Body of pancreas (tissue), 4 donors: ENCODE results near the gene ROBO1. TPM values are rescaled to one million over a fixed set of nuclear protein-coding genes. Genes with fewer than 3 reads are reported as not detected.

Experiments
- ATAC-seq: fragments of 150-250 bp; one replicate; pipeline ENCODE4 v1.9.1; 2016
- DNase-seq, 4 donors: peaks; one replicate each; pipeline ENCODE4 v3.0.0-alpha.2; 2019
- H3K27ac ChIP-seq, 4 donors: fragments of 200-600 bp; sonication (generic); 1 replicate in 3 of 4; 2 replicates in 1 of 4; pipeline versions ENCODE4 v1.5.1 to v1.6.1; 2016 to 2019; ENCODE audit warnings: mild to moderate bottlenecking in 1 of 4, mixed read lengths in 1 of 4, moderate library complexity in 1 of 4
- H3K27me3 ChIP-seq, 2 donors: fragments of 200-600 bp; sonication (generic); one replicate each; pipeline ENCODE4 v1.6.0; 2016; ENCODE audit warnings: mild to moderate bottlenecking in 1 of 2
- H3K36me3 ChIP-seq, 2 donors: fragments of 200-600 bp; sonication (generic); replicated peaks in 1 of 2; 2 replicates each; pipeline ENCODE4 v1.5.1; 2016; ENCODE audit warnings: low read depth in 2 of 2; ENCODE audit not compliant: insufficient read depth in 1 of 2
- H3K4me1 ChIP-seq: fragments of 200-600 bp; sonication (generic); one replicate; pipeline ENCODE4 v1.6.0; 2016
- H3K4me3 ChIP-seq, 2 donors: fragments of 200-600 bp; sonication (generic); 1 replicate in 1 of 2; 2 replicates in 1 of 2; pipeline ENCODE4 v1.5.1; 2016 to 2019
- H3K9me3 ChIP-seq, 3 donors: fragments of 200-600 bp; sonication (generic); 1 replicate in 2 of 3; 2 replicates in 1 of 3; pipeline ENCODE4 v1.5.1; 2016
- POLR2A ChIP-seq, 3 donors: fragments of 450-650 bp; IDR thresholded peaks; one replicate each; pipeline ENCODE4 v1.6.1; 2016; ENCODE audit warnings: antibody characterized with exemption in 3 of 3, mild to moderate bottlenecking in 2 of 3
- WGBS, 2 donors: methylation state at CpG; one replicate each; pipeline ENCODE4 v1.1.5; 2017; 5-methylcytosine and 5-hydroxymethylcytosine counted together
- intact Hi-C: fragments of 100-400 bp; cut with DNase I; formaldehyde crosslinking; loops from one replicate; pipeline ENCODE4 v1.15.1; 2023
- total RNA-seq, 2 donors: library from RNA; depleted of rRNA; stranded (reverse); fragments of >200 nt; gene quantifications; one replicate each; pipeline ENCODE4 v1.1.0, GENCODE V29; 2016
- TF ChIP-seq, protein P1 (sequence below), 7 experiments: fragments of 450-650 bp in 4 of 7; fragments of 200-600 bp in 3 of 7; sonication (generic) in 3 of 7; IDR thresholded peaks; one replicate each; pipeline ENCODE4 v1.5.1; 2016 to 2019; ENCODE audit warnings: antibody characterized with exemption in 7 of 7

The ROBO1 gene
- total RNA-seq, 2 donors from 2014 or later: 3.9 to 9.9 TPM

- no peak overlapping the region for H3K4me3 ChIP-seq
- H3K27ac ChIP-seq: no peak overlapping the region
- 44 to 57% methylated on average over 3 of the region's 3 CpGs for WGBS, 2 donors
- H3K27me3 ChIP-seq: no peaks in the 10 kb centered on the region
- H3K4me1 ChIP-seq: no peaks in the 10 kb centered on the region
- H3K36me3 ChIP-seq: no peaks in the 10 kb centered on the region
- DNase-seq (no peak), ATAC-seq (no peak)
- TF ChIP-seq, protein P1, sequence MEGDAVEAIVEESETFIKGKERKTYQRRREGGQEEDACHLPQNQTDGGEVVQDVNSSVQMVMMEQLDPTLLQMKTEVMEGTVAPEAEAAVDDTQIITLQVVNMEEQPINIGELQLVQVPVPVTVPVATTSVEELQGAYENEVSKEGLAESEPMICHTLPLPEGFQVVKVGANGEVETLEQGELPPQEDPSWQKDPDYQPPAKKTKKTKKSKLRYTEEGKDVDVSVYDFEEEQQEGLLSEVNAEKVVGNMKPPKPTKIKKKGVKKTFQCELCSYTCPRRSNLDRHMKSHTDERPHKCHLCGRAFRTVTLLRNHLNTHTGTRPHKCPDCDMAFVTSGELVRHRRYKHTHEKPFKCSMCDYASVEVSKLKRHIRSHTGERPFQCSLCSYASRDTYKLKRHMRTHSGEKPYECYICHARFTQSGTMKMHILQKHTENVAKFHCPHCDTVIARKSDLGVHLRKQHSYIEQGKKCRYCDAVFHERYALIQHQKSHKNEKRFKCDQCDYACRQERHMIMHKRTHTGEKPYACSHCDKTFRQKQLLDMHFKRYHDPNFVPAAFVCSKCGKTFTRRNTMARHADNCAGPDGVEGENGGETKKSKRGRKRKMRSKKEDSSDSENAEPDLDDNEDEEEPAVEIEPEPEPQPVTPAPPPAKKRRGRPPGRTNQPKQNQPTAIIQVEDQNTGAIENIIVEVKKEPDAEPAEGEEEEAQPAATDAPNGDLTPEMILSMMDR (IDR thresholded peaks at IDR 0.05): no peak
- TF ChIP-seq POLR2A (IDR thresholded peaks at IDR 0.05): no peak
- intact Hi-C loops: no loop called here
- no peaks in the 10 kb centered on the region for H3K9me3 ChIP-seq
These were observed 97.6 kb downstream of the ROBO1 start for GRCh38 chr3:79670178-79670577.

DNA sequence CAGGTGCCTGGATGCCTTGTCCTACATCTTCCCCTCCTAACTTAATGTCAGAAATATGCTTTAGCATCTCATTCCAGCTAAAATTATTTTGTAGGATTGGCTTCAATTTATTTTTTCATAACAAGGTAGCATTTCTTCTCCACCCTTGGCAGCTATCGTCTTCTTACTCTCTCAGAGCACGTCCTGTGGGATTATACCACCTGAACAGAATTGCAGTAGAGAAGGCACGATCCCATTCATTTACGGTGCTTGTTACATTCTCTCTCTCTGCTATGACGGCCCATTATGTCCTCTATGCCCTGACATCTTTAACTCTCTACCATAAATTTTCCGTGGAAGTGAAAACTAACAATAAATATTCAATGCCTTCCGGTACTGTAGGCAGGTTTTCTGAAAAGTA is 103.3 kb downstream of the ROBO1 start:
- DNase-seq: no peak
- Histone ChIP-seq H3K9me3 (no peaks in the 10 kb centered on the region), H3K36me3 (no peaks in the 10 kb centered on the region), H3K4me3 (no peak overlapping the region), H3K4me1 (no peaks in the 10 kb centered on the region), H3K27ac (no peak overlapping the region), H3K27me3 (no peaks in the 10 kb centered on the region)
- TF ChIP-seq POLR2A (IDR thresholded peaks at IDR 0.05): no peak
- TF ChIP-seq, protein P1 (IDR thresholded peaks at IDR 0.05): no peak
- 60 to 74% methylated on average over 7 of the region's 7 CpGs for WGBS, 2 donors
- ATAC-seq: no peak
- intact Hi-C loops: no loop called here

DNA sequence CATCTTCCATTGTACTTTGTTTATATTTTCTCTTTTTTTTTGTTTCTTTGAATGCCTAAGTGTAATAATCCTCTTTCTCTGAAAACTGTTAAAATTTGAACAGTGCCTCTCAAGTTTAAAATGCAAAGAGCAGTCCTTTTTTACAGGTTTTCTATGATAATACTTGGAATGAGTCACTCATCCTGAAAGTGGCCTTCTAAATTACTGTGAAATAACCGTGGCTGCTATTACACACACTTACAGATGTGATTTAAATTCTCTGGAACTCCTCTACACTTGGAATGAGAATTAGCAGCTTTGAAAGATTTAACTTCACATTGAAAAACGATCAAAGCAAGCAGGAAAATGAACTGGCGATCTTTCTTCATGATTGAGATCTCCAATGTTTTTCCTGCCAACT is 105.9 kb downstream of the ROBO1 start:
- Histone ChIP-seq H3K27me3 (no peaks in the 10 kb centered on the region), H3K4me1 (no peaks in the 10 kb centered on the region), H3K4me3 (no peak overlapping the region), H3K36me3 (no peaks in the 10 kb centered on the region), H3K9me3 (no peaks in the 10 kb centered on the region), H3K27ac (no peak overlapping the region)
- intact Hi-C loops: no loop called here
- 39 to 47% methylated on average over 3 of the region's 3 CpGs for WGBS, 2 donors
- TF ChIP-seq, protein P1 (IDR thresholded peaks at IDR 0.05): no peak
- TF ChIP-seq POLR2A (IDR thresholded peaks at IDR 0.05): no peak
- no peak for DNase-seq
- ATAC-seq: no peak

DNA sequence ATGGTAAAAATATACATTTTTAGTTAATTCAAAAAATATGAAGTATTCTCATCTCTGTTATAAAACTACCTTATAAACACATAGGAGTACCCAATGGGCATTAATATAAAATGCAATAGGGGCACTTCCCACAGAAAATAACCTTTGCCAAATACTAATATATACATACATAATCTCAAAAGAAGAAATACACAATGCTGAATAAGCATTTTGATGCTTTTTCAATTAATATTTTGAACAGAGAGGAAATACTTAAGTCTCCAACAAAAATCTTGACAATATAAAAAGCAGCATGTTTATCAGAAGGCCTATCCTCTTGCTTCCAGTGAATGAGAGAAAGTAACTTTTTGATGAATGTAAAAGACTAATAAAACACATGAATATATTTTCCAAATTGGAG is 110.7 kb downstream of the ROBO1 start:
- Histone ChIP-seq H3K4me1 (no peaks in the 10 kb centered on the region), H3K27me3 (no peaks in the 10 kb centered on the region), H3K9me3 (no peaks in the 10 kb centered on the region), H3K27ac (no peak overlapping the region), H3K4me3 (no peak overlapping the region), H3K36me3 (no peaks in the 10 kb centered on the region)
- TF ChIP-seq POLR2A (IDR thresholded peaks at IDR 0.05): no peak
- TF ChIP-seq, protein P1 (IDR thresholded peaks at IDR 0.05): no peak
- DNase-seq (no peak), ATAC-seq (no peak)
- intact Hi-C loops: no loop called here

DNA sequence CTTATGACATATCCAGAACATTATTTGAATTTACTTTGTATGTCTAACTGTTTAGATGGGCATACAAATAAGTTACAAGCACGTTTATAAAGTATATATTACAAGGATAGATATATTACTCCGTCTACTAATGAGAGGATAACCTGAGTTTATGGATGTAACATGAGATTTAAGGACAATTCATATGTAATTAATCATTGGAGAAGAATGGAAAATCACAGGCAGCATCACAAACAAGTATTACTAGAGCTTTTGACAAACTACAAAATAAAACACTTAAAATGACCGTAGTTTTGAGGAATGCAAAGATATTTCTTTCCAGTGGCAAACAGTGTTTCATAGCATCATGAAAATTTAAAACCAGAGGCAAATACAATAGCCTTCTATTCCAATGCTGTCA is 113.8 kb downstream of the ROBO1 start:
- intact Hi-C loops: no loop called here
- Histone ChIP-seq H3K4me3 (no peak overlapping the region), H3K4me1 (no peaks in the 10 kb centered on the region), H3K27me3 (no peaks in the 10 kb centered on the region), H3K27ac (no peak overlapping the region), H3K36me3 (no peaks in the 10 kb centered on the region), H3K9me3 (no peaks in the 10 kb centered on the region)
- ATAC-seq (no peak), DNase-seq (no peak)
- TF ChIP-seq, protein P1 (IDR thresholded peaks at IDR 0.05): no peak
- no peak for TF ChIP-seq POLR2A (IDR thresholded peaks at IDR 0.05)
- WGBS, 2 donors: 27 to 35% methylated on average over 3 of the region's 3 CpGs
